Smooth muscle cell (in vitro differentiated cells): ENCODE results near the gene SLC26A11. TPM values are rescaled to one million over a fixed set of nuclear protein-coding genes. Genes with fewer than 3 reads are reported as not detected.

Experiments
- DNase-seq: peaks from one replicate; lab custom pipeline; 2025; ENCODE audit not compliant: unreplicated experiment; lab: John Stamatoyannopoulos, UW
- H2AFZ ChIP-seq: fragments of 200-600 bp; sonication (generic); 2 replicates; pipeline ENCODE4 v1.6.0; 2016; ENCODE audit warnings: antibody characterized with exemption, low read depth, mild to moderate bottlenecking
- H3F3A ChIP-seq: fragments of 200-600 bp; sonication (generic); 2 replicates; pipeline ENCODE4 v1.6.0; 2017; ENCODE audit warnings: antibody characterized with exemption, low read depth
- H3K27ac ChIP-seq: fragments of 200-600 bp; sonication (generic); 2 replicates; pipeline ENCODE4 v1.5.1; 2016; ENCODE audit warnings: low read depth, mild to moderate bottlenecking
- H3K27me3 ChIP-seq: fragments of 200-600 bp; sonication (generic); 2 replicates; pipeline ENCODE4 v1.6.1; 2016; ENCODE audit warnings: low read depth, mild to moderate bottlenecking
- H3K36me3 ChIP-seq: fragments of 200-600 bp; sonication (generic); 2 replicates; pipeline ENCODE4 v1.5.1; 2016; ENCODE audit warnings: low read depth
- H3K4me1 ChIP-seq: fragments of 200-600 bp; sonication (generic); 2 replicates; pipeline ENCODE4 v1.5.1; 2016; ENCODE audit warnings: low read depth
- H3K4me2 ChIP-seq: fragments of 200-600 bp; sonication (generic); 2 replicates; pipeline ENCODE4 v1.6.0; 2016; ENCODE audit warnings: mild to moderate bottlenecking
- H3K4me3 ChIP-seq: fragments of 200-600 bp; sonication (generic); 2 replicates; pipeline ENCODE4 v1.5.1; 2016; ENCODE audit warnings: mild to moderate bottlenecking
- H3K79me2 ChIP-seq: fragments of 200-600 bp; sonication (generic); 2 replicates; pipeline ENCODE4 v1.6.0; 2016; ENCODE audit warnings: low read depth, mild to moderate bottlenecking
- H3K9ac ChIP-seq: fragments of 200-600 bp; sonication (generic); 2 replicates; pipeline ENCODE4 v1.6.0; 2016; ENCODE audit warnings: low read depth
- H3K9me3 ChIP-seq: fragments of 200-600 bp; sonication (generic); replicated peaks from 2 replicates; pipeline ENCODE4 v1.5.1; 2016; ENCODE audit warnings: low read depth
- H4K20me1 ChIP-seq: fragments of 200-600 bp; sonication (generic); 2 replicates; pipeline ENCODE4 v1.6.0; 2016; ENCODE audit warnings: low read depth
- WGBS: methylation state at CpG from one replicate; pipeline ENCODE4 v1.1.7; 2016; ENCODE audit warnings: low lambda C conversion rate; 5-methylcytosine and 5-hydroxymethylcytosine counted together
- polyA plus RNA-seq: library from polyadenylated mRNA; unstranded; fragments of >200 nt; fragmentation: Nextera tagmentation; extraction: Ambion mirVana; gene quantifications from 2 replicates; pipeline ENCODE4 v1.2.1, GENCODE V29; 2016
- total RNA-seq: library from RNA; depleted of rRNA; stranded (reverse); fragments of >200 nt; gene quantifications from 2 replicates; pipeline ENCODE4 v1.2.3, GENCODE V29; 2014
- TF ChIP-seq, protein P1 (sequence below): fragments of 200-600 bp; sonication (generic); IDR thresholded peaks from 2 replicates; pipeline ENCODE4 v1.5.1; 2017; ENCODE audit warnings: borderline replicate concordance, mild to moderate bottlenecking, antibody characterized with exemption; ENCODE audit not compliant: insufficient read depth, poor library complexity, severe bottlenecking

The SLC26A11 gene
- total and polyA plus RNA-seq, 2 experiments from 2014 or later: 8.2 to 12.2 TPM

DNA sequence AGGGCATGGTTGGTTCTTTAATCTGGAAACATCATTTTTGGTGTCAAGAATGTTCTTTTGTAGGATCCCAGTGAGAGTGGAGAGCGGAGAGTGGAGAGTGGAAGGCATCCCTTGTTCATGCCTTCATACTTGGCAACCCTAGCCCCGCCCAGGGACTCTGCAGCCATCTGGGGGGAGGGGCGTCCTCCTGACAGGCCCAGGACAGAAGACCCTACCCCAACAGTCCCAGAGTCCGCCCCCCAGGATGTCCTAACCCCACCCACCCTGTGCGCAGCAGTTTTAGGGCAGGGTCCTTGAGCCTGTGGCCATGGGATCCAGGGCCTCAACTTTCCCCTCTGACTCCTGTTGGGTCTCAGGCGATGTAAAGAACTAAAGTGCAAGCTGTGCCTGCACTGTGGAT lies 4.5 kb downstream of the SLC26A11 start:
- Histone ChIP-seq H3K4me3 (no peak overlapping the region), H3K36me3 (no peaks in the 10 kb centered on the region), H4K20me1 (no peaks in the 10 kb centered on the region), H3K9me3 (no peaks in the 10 kb centered on the region), H3K9ac (no peak overlapping the region), H3K79me2 (peaks cover 5% of the 10 kb centered on the region), H3K27me3 (no peaks in the 10 kb centered on the region), H2AFZ (no peak overlapping the region), H3K27ac (no peak overlapping the region), H3K4me1 (peaks cover 1% of the 10 kb centered on the region), H3F3A (no peaks in the 10 kb centered on the region), H3K4me2 (no peak overlapping the region)
- 89% methylated on average over 4 of the region's 6 CpGs for WGBS
- no peak for DNase-seq
- TF ChIP-seq, protein P1, sequence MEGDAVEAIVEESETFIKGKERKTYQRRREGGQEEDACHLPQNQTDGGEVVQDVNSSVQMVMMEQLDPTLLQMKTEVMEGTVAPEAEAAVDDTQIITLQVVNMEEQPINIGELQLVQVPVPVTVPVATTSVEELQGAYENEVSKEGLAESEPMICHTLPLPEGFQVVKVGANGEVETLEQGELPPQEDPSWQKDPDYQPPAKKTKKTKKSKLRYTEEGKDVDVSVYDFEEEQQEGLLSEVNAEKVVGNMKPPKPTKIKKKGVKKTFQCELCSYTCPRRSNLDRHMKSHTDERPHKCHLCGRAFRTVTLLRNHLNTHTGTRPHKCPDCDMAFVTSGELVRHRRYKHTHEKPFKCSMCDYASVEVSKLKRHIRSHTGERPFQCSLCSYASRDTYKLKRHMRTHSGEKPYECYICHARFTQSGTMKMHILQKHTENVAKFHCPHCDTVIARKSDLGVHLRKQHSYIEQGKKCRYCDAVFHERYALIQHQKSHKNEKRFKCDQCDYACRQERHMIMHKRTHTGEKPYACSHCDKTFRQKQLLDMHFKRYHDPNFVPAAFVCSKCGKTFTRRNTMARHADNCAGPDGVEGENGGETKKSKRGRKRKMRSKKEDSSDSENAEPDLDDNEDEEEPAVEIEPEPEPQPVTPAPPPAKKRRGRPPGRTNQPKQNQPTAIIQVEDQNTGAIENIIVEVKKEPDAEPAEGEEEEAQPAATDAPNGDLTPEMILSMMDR: no peak

DNA sequence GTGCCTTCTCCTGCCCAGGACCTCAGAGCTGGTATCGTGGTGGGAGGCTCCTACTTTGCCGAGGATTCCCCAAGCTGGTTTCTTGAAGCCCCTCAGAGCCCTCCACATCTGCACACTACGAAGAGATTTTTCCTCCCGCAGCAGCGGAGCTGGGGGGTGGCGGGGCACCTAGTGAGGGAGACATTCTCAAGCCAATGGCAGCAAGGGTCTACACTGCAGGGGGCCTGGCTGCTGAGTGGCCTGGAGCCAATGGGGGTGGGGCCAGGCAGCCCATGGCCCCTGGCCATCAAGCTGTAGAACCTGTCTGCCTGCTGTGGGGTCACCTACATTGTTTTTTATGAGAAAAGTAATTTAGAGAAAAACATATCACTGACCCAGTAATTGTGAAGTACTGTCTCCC lies 5.0 kb downstream of the SLC26A11 start:
- peaks cover 5% of the 10 kb centered on the region for H3K79me2 ChIP-seq
- H3K27me3 ChIP-seq: no peaks in the 10 kb centered on the region
- no peaks in the 10 kb centered on the region for H3F3A ChIP-seq
- no peak overlapping the region for H3K4me2 ChIP-seq
- no peak overlapping the region for H3K4me3 ChIP-seq
- no peak for DNase-seq
- no peaks in the 10 kb centered on the region for H4K20me1 ChIP-seq
- 80% methylated on average over 6 of the region's 6 CpGs for WGBS
- no peaks in the 10 kb centered on the region for H3K36me3 ChIP-seq
- TF ChIP-seq, protein P1: no peak
- no peaks in the 10 kb centered on the region for H3K9me3 ChIP-seq
- no peak overlapping the region for H3K9ac ChIP-seq
- no peaks in the 10 kb centered on the region for H3K4me1 ChIP-seq
- no peak overlapping the region for H3K27ac ChIP-seq
- H2AFZ ChIP-seq: no peak overlapping the region

DNA sequence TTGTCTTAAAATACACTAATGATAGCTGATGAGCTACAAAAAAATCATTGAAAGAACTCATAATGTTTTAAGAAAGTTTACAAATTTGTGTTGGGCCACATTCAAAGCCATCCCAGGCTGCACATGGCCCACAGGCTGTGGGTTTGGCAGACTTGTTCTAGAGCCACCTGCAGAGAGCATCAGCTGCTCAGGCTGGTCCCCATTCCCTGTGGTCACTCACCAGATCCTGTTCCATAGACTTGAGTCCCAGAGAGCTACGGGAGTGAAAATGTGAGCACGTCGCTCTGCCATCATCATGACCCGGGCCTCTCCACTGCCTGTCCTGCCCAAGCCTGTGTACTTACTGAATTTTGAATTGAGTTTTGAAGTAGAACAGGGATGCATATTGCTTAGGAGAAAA lies 6.9 kb downstream of the SLC26A11 start:
- Histone ChIP-seq H4K20me1 (no peaks in the 10 kb centered on the region), H3K79me2 (no peaks in the 10 kb centered on the region), H3K27ac (no peak overlapping the region), H3F3A (no peaks in the 10 kb centered on the region), H3K4me3 (no peak overlapping the region), H2AFZ (no peak overlapping the region), H3K36me3 (peaks cover 7% of the 10 kb centered on the region), H3K4me2 (no peak overlapping the region), H3K9ac (no peak overlapping the region), H3K27me3 (no peaks in the 10 kb centered on the region), H3K9me3 (no peaks in the 10 kb centered on the region), H3K4me1 (no peaks in the 10 kb centered on the region)
- no peak for DNase-seq
- TF ChIP-seq, protein P1: no peak
- 100% methylated on average over 4 of the region's 4 CpGs for WGBS

DNA sequence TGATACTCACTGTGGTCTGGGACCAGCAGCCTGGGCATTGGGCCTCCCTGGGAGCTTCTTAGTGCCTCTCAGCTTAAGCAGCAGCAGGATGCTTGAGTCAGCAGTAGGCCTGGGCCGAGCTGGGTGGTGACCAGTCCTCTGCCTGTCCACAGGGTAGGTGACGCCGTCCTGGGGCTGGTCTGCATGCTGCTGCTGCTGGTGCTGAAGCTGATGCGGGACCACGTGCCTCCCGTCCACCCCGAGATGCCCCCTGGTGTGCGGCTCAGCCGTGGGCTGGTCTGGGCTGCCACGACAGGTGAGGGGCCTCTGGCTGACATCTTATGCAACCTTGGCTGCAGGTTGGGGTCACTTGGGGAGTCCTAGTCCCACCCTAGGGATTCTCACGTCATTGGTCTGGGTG lies 7.4 kb downstream of the SLC26A11 start:
- TF ChIP-seq, protein P1: no peak
- Histone ChIP-seq H3K79me2 (no peaks in the 10 kb centered on the region), H3K9me3 (peaks cover 1% of the 10 kb centered on the region), H3K27ac (no peak overlapping the region), H4K20me1 (no peaks in the 10 kb centered on the region), H3K4me1 (no peaks in the 10 kb centered on the region), H2AFZ (no peak overlapping the region), H3K27me3 (no peaks in the 10 kb centered on the region), H3K4me3 (no peak overlapping the region), H3K36me3 (peaks cover 12% of the 10 kb centered on the region), H3F3A (no peaks in the 10 kb centered on the region), H3K4me2 (no peak overlapping the region), H3K9ac (no peak overlapping the region)
- WGBS: 95% methylated on average over 11 of the region's 11 CpGs
- no peak for DNase-seq
